ENCODE measurements around the gene PNP.

Gene PNP

DNA sequence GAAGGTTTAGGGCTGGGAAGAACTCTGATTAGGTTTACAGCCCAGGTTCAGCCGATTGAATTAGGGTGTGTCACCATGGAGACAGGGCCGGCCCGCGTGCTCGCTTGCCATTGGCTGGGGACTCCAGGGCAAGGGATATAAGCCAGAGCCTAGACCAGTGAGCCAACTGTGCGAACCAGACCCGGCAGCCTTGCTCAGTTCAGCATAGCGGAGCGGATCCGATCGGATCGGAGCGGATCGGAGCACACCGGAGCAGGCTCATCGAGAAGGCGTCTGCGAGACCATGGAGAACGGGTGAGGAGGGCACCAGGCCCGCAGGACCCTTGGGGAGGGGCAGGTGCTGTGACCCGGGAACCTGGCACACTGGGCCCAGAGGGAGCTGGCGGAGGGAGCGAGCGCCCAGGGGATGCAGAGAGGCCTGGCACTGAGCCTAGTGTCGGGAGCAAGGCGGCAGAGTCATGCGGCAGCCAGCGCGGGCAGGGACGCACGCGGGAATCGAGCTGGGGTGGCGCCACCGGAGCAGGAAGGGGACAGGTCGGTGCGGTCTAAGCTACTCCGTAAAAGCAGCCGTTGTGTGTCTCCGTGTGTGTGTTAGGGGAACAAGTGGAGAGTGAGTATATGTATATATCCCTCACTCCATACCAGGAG is at the start of gene PNP:
TSS of gene PNP (plus strand) at position 165 of the 648 bp plus-strand sequence. CDS start at position 284, 119 bp downstream.
- POLR2A ChIA-PET: interaction anchor here (0.6 to 2.6 kb wide), 21 partner anchors 8 to 214 kb away, joined by 3 to 41 read pairs (median 3); partner anchors contain the start of genes APEX1, OSGEP, PARP2 and PIP4P1
- peaks cover 5% of the 10 kb centered on the region for H3K4me1 ChIP-seq (ENCODE audit: control insufficient read depth, insufficient read depth, low read length)
- CTCF ChIA-PET: interaction anchor here (0.6 to 1.2 kb wide), 3 partner anchors 8 to 88 kb away, joined by 3 to 4 read pairs (median 3); partner anchors contain the start of gene PIP4P1
- H3K27ac ChIP-seq (ENCODE audit: extremely low read depth, low read depth, low read length): peak within 1 kb of the TSS; percentile 84
- no peaks in the 10 kb centered on the region for H3K9me3 ChIP-seq (ENCODE audit: control insufficient read depth, insufficient read depth, low read depth, low read length)
- H3K4me3 ChIP-seq (ENCODE audit: low read depth, low read length): peak within 1 kb of the TSS; percentile 71
- H3K36me3 ChIP-seq (ENCODE audit: control insufficient read depth in 2 of 2, insufficient read depth in 1 of 2, low read length in 2 of 2): peaks cover 19 to 31% of the 10 kb centered on the region in 2 experiments
- TF ChIP-seq, protein P1, sequence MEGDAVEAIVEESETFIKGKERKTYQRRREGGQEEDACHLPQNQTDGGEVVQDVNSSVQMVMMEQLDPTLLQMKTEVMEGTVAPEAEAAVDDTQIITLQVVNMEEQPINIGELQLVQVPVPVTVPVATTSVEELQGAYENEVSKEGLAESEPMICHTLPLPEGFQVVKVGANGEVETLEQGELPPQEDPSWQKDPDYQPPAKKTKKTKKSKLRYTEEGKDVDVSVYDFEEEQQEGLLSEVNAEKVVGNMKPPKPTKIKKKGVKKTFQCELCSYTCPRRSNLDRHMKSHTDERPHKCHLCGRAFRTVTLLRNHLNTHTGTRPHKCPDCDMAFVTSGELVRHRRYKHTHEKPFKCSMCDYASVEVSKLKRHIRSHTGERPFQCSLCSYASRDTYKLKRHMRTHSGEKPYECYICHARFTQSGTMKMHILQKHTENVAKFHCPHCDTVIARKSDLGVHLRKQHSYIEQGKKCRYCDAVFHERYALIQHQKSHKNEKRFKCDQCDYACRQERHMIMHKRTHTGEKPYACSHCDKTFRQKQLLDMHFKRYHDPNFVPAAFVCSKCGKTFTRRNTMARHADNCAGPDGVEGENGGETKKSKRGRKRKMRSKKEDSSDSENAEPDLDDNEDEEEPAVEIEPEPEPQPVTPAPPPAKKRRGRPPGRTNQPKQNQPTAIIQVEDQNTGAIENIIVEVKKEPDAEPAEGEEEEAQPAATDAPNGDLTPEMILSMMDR (tag by site-specific recombination; IDR thresholded peaks at IDR 0.05): peak; percentile 56
- TF ChIP-seq KLF10 (tag by site-specific recombination; IDR thresholded peaks at IDR 0.05) (peak; percentile 63; the same call in 1 of the 2 replicates), GLIS1 (tag by site-specific recombination; IDR thresholded peaks at IDR 0.05) (peak; percentile 73), HOXC10 (CRISPR knock-in tag; IDR thresholded peaks at IDR 0.05) (no peak), ZNF223 (tag by site-specific recombination; IDR thresholded peaks at IDR 0.05) (no peak), ZNF10 (tag by site-specific recombination; IDR thresholded peaks at IDR 0.05) (peak; percentile 97), ZNF274 (IDR thresholded peaks at IDR 0.05; ENCODE audit: low read length) (no peak), ZNF274 (tag by site-specific recombination; IDR thresholded peaks at IDR 0.05; ENCODE audit: borderline replicate concordance) (no peak), ZNF558 (tag by site-specific recombination; IDR thresholded peaks at IDR 0.05) (no peak), ZNF155 (tag by site-specific recombination; IDR thresholded peaks at IDR 0.05) (no peak), ZNF623 (tag by site-specific recombination; IDR thresholded peaks at IDR 0.05) (peak; percentile 6; the same call in 1 of the 2 replicates), SP2 (tag by site-specific recombination; IDR thresholded peaks at IDR 0.05) (peak; percentile 54), ZNF560 (tag by site-specific recombination; IDR thresholded peaks at IDR 0.05; ENCODE audit: borderline replicate concordance) (no peak), ZNF174 (tag by site-specific recombination; IDR thresholded peaks at IDR 0.05) (no peak), YY1 (tag by site-specific recombination; IDR thresholded peaks at IDR 0.05) (no peak), ZSCAN30 (tag by site-specific recombination; IDR thresholded peaks at IDR 0.05) (peak; percentile 72), ZNF837 (tag by site-specific recombination; IDR thresholded peaks at IDR 0.05) (peak; percentile 83; the same call in 1 of the 2 replicates), ZNF23 (tag by site-specific recombination; IDR thresholded peaks at IDR 0.05; ENCODE audit: borderline replicate concordance) (no peak), SP3 (tag by site-specific recombination; IDR thresholded peaks at IDR 0.05) (peak; percentile 49), ZNF112 (tag by site-specific recombination; IDR thresholded peaks at IDR 0.05) (no peak), ZNF473 (tag by site-specific recombination; IDR thresholded peaks at IDR 0.05) (no peak), ZNF350 (tag by site-specific recombination; IDR thresholded peaks at IDR 0.05) (no peak), ZNF654 (tag by site-specific recombination; IDR thresholded peaks at IDR 0.05; ENCODE audit: low read depth) (no peak), GFI1B (tag by site-specific recombination; IDR thresholded peaks at IDR 0.05) (0 out of 2 replicates have a peak, but pooled peaks have one; percentile 4), ZXDB (tag by site-specific recombination; IDR thresholded peaks at IDR 0.05) (peak; percentile 92), EGR2 (tag by site-specific recombination; IDR thresholded peaks at IDR 0.05; ENCODE audit: low read depth) (no peak), ZNF677 (tag by site-specific recombination; IDR thresholded peaks at IDR 0.05) (no peak), ZNF785 (tag by site-specific recombination; IDR thresholded peaks at IDR 0.05) (no peak), ZBTB17 (tag by site-specific recombination; IDR thresholded peaks at IDR 0.05) (peak; percentile 99), ZFP37 (tag by site-specific recombination; IDR thresholded peaks at IDR 0.05) (no peak; the same call in 1 of the 2 replicates)
- TF ChIP-seq, protein P2, sequence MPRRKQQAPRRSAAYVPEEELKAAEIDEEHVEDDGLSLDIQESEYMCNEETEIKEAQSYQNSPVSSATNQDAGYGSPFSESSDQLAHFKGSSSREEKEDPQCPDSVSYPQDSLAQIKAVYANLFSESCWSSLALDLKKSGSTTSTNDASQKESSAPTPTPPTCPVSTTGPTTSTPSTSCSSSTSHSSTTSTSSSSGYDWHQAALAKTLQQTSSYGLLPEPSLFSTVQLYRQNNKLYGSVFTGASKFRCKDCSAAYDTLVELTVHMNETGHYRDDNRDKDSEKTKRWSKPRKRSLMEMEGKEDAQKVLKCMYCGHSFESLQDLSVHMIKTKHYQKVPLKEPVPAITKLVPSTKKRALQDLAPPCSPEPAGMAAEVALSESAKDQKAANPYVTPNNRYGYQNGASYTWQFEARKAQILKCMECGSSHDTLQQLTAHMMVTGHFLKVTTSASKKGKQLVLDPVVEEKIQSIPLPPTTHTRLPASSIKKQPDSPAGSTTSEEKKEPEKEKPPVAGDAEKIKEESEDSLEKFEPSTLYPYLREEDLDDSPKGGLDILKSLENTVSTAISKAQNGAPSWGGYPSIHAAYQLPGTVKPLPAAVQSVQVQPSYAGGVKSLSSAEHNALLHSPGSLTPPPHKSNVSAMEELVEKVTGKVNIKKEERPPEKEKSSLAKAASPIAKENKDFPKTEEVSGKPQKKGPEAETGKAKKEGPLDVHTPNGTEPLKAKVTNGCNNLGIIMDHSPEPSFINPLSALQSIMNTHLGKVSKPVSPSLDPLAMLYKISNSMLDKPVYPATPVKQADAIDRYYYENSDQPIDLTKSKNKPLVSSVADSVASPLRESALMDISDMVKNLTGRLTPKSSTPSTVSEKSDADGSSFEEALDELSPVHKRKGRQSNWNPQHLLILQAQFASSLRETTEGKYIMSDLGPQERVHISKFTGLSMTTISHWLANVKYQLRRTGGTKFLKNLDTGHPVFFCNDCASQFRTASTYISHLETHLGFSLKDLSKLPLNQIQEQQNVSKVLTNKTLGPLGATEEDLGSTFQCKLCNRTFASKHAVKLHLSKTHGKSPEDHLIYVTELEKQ (tag by site-specific recombination; IDR thresholded peaks at IDR 0.05; ENCODE audit: borderline replicate concordance): no peak
- TF ChIP-seq, protein P3, sequence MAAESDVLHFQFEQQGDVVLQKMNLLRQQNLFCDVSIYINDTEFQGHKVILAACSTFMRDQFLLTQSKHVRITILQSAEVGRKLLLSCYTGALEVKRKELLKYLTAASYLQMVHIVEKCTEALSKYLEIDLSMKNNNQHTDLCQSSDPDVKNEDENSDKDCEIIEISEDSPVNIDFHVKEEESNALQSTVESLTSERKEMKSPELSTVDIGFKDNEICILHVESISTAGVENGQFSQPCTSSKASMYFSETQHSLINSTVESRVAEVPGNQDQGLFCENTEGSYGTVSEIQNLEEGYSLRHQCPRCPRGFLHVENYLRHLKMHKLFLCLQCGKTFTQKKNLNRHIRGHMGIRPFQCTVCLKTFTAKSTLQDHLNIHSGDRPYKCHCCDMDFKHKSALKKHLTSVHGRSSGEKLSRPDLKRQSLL (tag by site-specific recombination; IDR thresholded peaks at IDR 0.05): no peak
- TF ChIP-seq, protein P4, sequence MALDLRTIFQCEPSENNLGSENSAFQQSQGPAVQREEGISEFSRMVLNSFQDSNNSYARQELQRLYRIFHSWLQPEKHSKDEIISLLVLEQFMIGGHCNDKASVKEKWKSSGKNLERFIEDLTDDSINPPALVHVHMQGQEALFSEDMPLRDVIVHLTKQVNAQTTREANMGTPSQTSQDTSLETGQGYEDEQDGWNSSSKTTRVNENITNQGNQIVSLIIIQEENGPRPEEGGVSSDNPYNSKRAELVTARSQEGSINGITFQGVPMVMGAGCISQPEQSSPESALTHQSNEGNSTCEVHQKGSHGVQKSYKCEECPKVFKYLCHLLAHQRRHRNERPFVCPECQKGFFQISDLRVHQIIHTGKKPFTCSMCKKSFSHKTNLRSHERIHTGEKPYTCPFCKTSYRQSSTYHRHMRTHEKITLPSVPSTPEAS (tag by site-specific recombination; IDR thresholded peaks at IDR 0.05): peak; percentile 64

Measured in HEK293 (cell line).